HG02885 (cell line): ENCODE data around the gene KLKB1.

Experiments used
- ATAC-seq: cut with Tn5 transposase; IDR thresholded peaks from one replicate; pipeline ENCODE4 v1.9.1; 2021; ENCODE audit warnings: mild to moderate bottlenecking; ENCODE audit not compliant: unreplicated experiment, poor library complexity

KLKB1 gene

GRCh38 chr4:186227221-186227620, at the start of gene KLKB1:
Gene KLKB1, plus strand, starts transcription at chr4:186227507. Its CDS starts 689 bp downstream, at chr4:186228196.
- no peak for ATAC-seq

- no peak for ATAC-seq
These were observed 39.2 kb upstream of the KLKB1 start for GRCh38 chr4:186188107-186188506.

- ATAC-seq, result no peak
These were observed 37.7 kb upstream of the KLKB1 start for GRCh38 chr4:186189656-186190055.

- peak; percentile 33 for ATAC-seq
These were observed 36.6 kb upstream of the KLKB1 start for GRCh38 chr4:186190581-186191199.

DNA sequence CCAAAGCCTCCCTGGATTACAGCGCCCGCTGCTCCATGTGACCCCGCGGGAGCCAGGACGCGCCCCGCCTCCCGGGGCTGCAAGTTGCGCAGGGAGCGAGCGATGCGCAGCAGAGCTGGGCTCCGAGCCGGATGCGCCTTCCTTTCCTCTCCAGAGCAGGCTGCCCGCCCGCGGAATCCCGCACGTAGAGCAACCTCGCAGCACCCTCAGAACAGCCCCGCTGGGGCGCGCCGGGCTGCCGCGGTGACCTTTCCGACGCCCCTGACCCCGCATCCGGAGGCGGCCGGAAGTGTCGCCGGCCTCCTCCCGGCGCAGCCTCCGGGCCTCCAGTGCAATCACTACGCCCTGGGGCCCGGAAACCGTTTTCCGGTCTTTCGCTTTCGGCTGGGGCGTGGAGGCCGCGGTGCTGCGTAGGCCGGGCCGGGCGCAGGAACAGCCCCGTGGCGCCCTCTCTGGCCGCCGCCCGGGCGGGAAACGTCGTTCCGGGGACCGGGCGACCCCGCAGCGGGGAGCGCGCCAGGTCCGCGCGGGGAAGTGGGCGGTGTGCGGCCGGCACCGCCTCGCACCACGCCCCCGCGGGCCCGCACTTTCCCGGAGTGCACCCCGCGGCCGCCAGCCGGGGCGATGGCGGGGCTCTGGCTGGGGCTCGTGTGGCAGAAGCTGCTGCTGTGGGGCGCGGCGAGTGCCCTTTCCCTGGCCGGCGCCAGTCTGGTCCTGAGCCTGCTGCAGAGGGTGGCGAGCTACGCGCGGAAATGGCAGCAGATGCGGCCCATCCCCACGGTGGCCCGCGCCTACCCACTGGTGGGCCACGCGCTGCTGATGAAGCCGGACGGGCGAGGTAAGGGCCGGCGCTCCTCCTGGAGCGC, 35.9 kb upstream of the KLKB1 start, which contains the start of gene CYP4V2:
Gene CYP4V2 (plus strand): TSS at position 368 of the 866 bp plus-strand sequence. CDS start 257 bp downstream, at position 625.
- ATAC-seq, result peak; percentile 87

DNA sequence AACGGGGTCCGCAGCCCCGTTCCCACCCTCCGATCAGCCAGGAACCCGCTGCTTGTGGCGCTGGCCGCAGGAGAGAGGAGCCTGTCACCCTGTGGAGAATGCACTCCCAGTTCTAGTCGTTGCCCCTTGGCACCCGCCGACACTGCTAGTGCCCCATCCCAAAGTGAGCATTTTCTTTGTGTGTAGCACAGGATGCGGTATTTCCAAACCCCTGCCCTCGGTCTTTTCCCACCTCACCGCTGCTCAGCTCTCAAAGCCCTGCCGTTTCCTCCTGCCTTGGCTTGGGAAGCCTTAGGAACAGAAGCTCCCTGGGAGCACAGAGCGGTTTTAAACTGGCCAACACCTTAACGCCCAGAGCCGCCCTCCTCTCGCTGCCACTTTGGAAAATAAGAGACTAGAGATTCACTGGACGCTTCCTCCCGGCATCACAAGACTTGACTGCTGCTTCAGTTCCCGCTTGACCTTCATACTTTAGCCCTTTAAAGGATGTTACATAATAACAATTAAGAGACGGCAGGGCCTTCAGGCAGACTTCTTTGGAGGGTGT, 35.2 kb upstream of the KLKB1 start:
- no peak for ATAC-seq

DNA sequence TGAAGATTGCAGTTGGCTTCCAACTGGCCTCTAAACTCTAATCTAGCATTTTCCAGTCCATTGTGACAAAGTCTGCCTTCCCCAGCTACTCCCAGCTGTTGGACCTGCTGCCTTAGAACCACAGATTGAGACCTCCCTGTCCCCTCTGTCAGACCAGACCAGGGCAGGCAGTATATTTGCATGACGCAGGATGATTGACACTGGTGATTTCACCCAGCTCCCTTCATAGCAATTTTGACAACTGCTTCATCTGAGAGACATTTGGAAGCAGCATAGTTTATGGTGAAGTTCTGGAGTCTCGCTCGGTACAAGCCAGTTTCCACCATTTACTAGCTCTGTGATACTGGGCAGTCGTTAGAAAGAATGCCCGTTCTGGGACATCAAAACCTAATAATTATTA, 33.5 kb upstream of the KLKB1 start:
- no peak for ATAC-seq

GRCh38 chr4:186196063-186196462, 31.2 kb upstream of the KLKB1 start:
- no peak for ATAC-seq

- no peak for ATAC-seq
These were observed 26.8 kb upstream of the KLKB1 start for GRCh38 chr4:186200516-186200915.

DNA sequence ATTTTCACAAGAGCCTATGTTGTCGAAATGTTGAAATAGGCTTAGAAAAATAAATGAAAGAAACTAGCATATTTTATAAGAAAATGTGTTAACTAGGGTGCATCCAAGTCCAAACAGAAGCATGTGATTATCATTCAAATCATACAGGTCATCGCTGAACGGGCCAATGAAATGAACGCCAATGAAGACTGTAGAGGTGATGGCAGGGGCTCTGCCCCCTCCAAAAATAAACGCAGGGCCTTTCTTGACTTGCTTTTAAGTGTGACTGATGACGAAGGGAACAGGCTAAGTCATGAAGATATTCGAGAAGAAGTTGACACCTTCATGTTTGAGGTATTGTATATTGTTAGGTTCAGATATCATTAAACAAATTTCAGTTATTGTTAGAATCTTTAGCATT, 26.3 kb upstream of the KLKB1 start:
- no peak for ATAC-seq

DNA sequence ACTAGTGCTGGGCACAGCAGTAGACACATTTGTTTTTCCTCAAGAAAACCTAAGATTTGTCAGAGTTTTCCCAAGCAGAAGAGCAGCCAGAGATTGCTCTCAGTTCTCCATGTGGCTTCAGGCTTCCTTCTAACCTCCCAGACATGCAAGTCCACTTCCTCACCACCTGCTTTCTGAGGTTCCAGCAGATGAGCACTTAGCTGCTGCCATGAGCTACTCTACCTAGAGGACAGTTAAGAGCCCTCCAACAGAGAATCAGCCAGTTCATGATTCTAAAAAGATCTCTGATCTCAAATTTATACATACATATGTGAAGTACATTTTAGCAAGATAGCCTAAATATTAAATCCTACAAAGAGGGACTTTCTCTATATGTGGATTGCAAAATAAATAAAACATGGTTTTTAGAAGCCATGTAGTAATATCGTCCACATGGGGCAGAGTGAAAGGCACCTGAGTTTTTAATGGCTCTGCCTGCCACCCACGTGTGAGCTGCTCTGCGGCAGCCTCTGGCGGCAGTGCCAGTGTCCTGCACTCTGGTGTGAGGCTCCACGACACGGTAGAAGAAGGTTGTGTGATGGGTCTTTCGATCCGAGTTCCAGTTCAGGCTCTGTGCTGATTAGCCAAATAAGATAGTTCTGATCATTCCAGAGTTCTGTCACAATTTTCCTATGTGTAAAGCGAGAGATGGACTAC, 25.6 kb upstream of the KLKB1 start:
- peak; percentile 100 for ATAC-seq

DNA sequence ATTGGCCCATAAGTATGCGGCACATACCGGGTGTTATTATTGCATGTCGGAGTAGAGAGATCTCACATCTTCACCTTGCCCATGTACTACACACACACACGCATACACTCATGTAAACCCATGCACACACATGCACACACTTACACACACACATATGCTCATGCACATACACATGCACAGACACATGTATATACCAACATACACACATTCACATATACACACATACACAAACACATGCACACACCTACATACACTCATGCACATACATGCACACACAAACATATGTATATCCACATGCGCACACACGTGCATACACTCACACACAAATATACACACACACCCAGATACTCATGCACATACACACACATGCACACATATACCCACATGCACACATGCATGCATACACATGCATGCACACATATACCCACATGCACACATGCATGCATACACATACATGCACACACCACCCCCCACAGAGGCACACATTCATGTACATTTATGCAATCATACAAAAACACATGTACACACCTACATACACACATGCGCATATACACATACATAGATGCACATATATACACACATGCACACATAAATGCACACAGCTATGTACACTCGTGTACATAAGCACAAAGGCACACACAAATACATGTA, 24.7 kb upstream of the KLKB1 start:
- ATAC-seq, result no peak

- no peak for ATAC-seq
These were observed 23.9 kb upstream of the KLKB1 start for GRCh38 chr4:186203406-186203805.

DNA sequence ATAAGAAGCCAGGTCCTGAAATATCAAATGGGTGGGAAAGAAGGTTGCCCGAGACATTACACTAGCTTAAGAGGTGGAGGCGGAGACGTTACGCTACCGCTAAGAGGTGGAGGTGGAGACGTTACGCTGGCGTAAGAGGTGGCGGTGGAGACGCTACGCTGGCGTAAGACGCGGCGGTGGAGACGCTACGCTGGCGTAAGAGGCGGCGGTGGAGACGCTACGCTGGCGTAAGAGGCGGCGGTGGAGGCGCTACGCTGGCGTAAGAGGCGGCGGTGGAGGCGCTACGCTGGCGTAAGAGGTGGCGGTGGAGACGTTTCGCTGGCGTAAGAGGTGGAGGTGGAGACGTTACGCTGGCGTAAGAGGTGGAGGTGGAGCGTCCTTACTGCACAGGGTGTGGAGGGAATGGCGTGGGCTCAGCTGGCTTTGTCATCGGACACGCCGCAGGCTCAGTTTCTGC, 23.2 kb upstream of the KLKB1 start:
- no peak for ATAC-seq

DNA sequence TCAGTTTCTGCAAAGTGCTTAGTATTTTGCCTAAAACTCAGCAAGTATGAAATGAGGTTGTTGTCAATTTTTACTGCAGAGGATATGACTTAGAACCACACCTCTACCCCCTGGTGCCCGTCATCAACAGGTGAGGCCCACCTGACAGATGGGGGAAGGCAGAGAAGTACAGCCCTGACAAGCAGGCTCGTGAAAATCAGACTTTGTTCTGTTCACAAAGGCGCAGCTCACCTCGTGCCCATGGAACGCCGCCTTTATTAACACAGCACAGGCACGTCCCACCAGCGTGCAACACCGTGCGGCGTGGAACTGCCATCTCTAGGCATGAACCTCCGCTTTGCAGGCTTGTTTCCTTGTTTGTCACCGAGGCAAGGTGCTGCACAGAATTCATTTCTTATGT, 22.6 kb upstream of the KLKB1 start:
- no peak for ATAC-seq

- no peak for ATAC-seq
These were observed 22.2 kb upstream of the KLKB1 start for GRCh38 chr4:186205156-186205555.

GRCh38 chr4:186216465-186217024, 10.8 kb upstream of the KLKB1 start:
- ATAC-seq, result no peak

GRCh38 chr4:186217733-186218293, 9.5 kb upstream of the KLKB1 start:
- ATAC-seq, result no peak

GRCh38 chr4:186221624-186222023, 5.7 kb upstream of the KLKB1 start:
- no peak for ATAC-seq

GRCh38 chr4:186225848-186226247, 1.5 kb upstream of the KLKB1 start:
- ATAC-seq, result no peak
